ENCODE measurements around the gene PCDHB3.
"Not testable (repeated sequence)": the region's sequence is repeated elsewhere in the genome, so short reads cannot be mapped to it uniquely, and the experiment has no call there.

The PCDHB3 gene

GRCh38 chr5:141101059-141101458 lies 786 bp downstream of the PCDHB3 start:
- no peak for DNase-seq
- no CpG with 5 or more reads among the region's 20 CpGs for WGBS (ENCODE audit: extremely low coverage, insufficient coverage, low lambda C conversion rate)
- H2BK120ac ChIP-seq (ENCODE audit: low read depth, low read length), result no peak overlapping the region
- no peak overlapping the region for H3K18ac ChIP-seq (ENCODE audit: low read length)
- no peaks in the 10 kb centered on the region for H3K27me3 ChIP-seq (ENCODE audit: insufficient read depth, low read length, poor library complexity)
- H4K8ac ChIP-seq (ENCODE audit: low read depth, low read length), result no peak overlapping the region
- no peak overlapping the region for H3K27ac ChIP-seq (ENCODE audit: low read depth, low read length)
- H3K79me2 ChIP-seq (ENCODE audit: control insufficient read depth, insufficient read depth, low read length), result no peaks in the 10 kb centered on the region
- no peak overlapping the region for H2BK5ac ChIP-seq (ENCODE audit: low read length)
- no peak overlapping the region for H3K4me3 ChIP-seq (ENCODE audit: low read length)
- H3K79me1 ChIP-seq (ENCODE audit: low read length), result no peaks in the 10 kb centered on the region
- no peak overlapping the region for H3K9ac ChIP-seq (ENCODE audit: low read length)
- no peaks in the 10 kb centered on the region for H3K4me1 ChIP-seq (ENCODE audit: control insufficient read depth, low read depth, low read length)
- no peak overlapping the region for H2AK5ac ChIP-seq (ENCODE audit: low read length)
- H3K4me2 ChIP-seq (ENCODE audit: low read length), result no peak overlapping the region
- no peak overlapping the region for H2BK15ac ChIP-seq (replicated peaks; ENCODE audit: low read depth)
- no peaks in the 10 kb centered on the region for H3K36me3 ChIP-seq (ENCODE audit: control insufficient read depth, insufficient read depth, low read length)
- H4K5ac ChIP-seq (ENCODE audit: low read length), result no peak overlapping the region
- H3K23ac ChIP-seq (ENCODE audit: low read length), result no peak overlapping the region
- no peak overlapping the region for H3K4ac ChIP-seq (ENCODE audit: low read depth, low read length)
- no peak overlapping the region for H3K56ac ChIP-seq (ENCODE audit: low read length)

- not testable (repeated sequence) for H3K27me3 ChIP-seq (ENCODE audit: insufficient read depth, low read length, poor library complexity); H3K4me1 ChIP-seq (ENCODE audit: control insufficient read depth, low read depth, low read length); H3K4me2 ChIP-seq (ENCODE audit: low read length); H2BK5ac ChIP-seq (ENCODE audit: low read length); H3K4ac ChIP-seq (ENCODE audit: low read depth, low read length); H3K56ac ChIP-seq (ENCODE audit: low read length); H3K36me3 ChIP-seq (ENCODE audit: control insufficient read depth, insufficient read depth, low read length); H4K5ac ChIP-seq (ENCODE audit: low read length); H3K23ac ChIP-seq (ENCODE audit: low read length); H3K27ac ChIP-seq (ENCODE audit: low read depth, low read length); H3K79me1 ChIP-seq (ENCODE audit: low read length); DNase-seq; H2BK15ac ChIP-seq (replicated peaks; ENCODE audit: low read depth); H3K9ac ChIP-seq (ENCODE audit: low read length); H2BK120ac ChIP-seq (ENCODE audit: low read depth, low read length); H3K79me2 ChIP-seq (ENCODE audit: control insufficient read depth, insufficient read depth, low read length); H3K4me3 ChIP-seq (ENCODE audit: low read length); H2AK5ac ChIP-seq (ENCODE audit: low read length); H3K18ac ChIP-seq (ENCODE audit: low read length); H4K8ac ChIP-seq (ENCODE audit: low read depth, low read length)
- WGBS (ENCODE audit: extremely low coverage, insufficient coverage, low lambda C conversion rate), result no CpG with 5 or more reads among the region's 39 CpGs
Measured at GRCh38 chr5:141102070-141102469, 1.8 kb downstream of the PCDHB3 start.

DNA sequence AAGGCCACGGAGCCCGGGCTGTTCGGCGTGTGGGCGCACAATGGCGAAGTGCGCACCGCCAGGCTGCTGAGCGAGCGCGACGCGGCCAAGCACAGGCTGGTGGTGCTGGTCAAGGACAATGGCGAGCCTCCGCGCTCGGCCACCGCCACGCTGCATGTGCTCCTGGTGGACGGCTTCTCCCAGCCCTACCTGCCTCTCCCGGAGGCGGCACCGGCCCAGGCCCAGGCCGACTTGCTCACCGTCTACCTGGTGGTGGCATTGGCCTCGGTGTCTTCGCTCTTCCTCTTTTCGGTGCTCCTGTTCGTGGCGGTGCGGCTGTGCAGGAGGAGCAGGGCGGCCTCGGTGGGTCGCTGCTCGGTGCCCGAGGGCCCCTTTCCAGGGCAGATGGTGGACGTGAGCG lies 2.2 kb downstream of the PCDHB3 start:
- H3K18ac ChIP-seq (ENCODE audit: low read length); H3K4me3 ChIP-seq (ENCODE audit: low read length); H2BK120ac ChIP-seq (ENCODE audit: low read depth, low read length); H2AK5ac ChIP-seq (ENCODE audit: low read length); H3K27me3 ChIP-seq (ENCODE audit: insufficient read depth, low read length, poor library complexity); H3K9ac ChIP-seq (ENCODE audit: low read length); H3K4ac ChIP-seq (ENCODE audit: low read depth, low read length); H3K23ac ChIP-seq (ENCODE audit: low read length); H4K8ac ChIP-seq (ENCODE audit: low read depth, low read length); H3K79me2 ChIP-seq (ENCODE audit: control insufficient read depth, insufficient read depth, low read length); H3K4me2 ChIP-seq (ENCODE audit: low read length); DNase-seq; H3K79me1 ChIP-seq (ENCODE audit: low read length); H4K5ac ChIP-seq (ENCODE audit: low read length); H3K4me1 ChIP-seq (ENCODE audit: control insufficient read depth, low read depth, low read length); H3K27ac ChIP-seq (ENCODE audit: low read depth, low read length); H2BK5ac ChIP-seq (ENCODE audit: low read length); H3K56ac ChIP-seq (ENCODE audit: low read length); H2BK15ac ChIP-seq (replicated peaks; ENCODE audit: low read depth); H3K36me3 ChIP-seq (ENCODE audit: control insufficient read depth, insufficient read depth, low read length): not testable (repeated sequence)
- WGBS (ENCODE audit: extremely low coverage, insufficient coverage, low lambda C conversion rate), result no CpG with 5 or more reads among the region's 38 CpGs

DNA sequence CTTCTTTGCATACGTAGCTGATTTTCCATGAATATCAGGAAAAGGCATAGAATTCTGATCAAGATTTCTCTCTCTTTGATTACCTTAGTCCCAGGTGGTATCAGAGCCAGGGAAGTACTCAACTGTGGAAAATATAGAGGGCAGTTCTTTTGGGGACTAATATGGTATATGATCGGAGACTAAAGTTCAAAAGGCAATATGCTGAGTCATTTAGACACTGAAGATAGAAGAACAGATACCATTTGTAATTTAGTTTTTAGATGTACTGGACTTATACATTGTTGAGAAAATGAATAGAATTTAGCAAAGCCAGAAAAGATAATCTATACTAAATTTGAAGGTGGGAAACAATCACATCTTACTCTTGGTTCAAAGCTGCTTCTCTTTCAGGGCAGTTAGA lies 5.1 kb downstream of the PCDHB3 start:
- H2AK5ac ChIP-seq (ENCODE audit: low read length), result no peak overlapping the region
- no peaks in the 10 kb centered on the region for H3K79me1 ChIP-seq (ENCODE audit: low read length)
- no peak overlapping the region for H2BK15ac ChIP-seq (replicated peaks; ENCODE audit: low read depth)
- no peak overlapping the region for H4K5ac ChIP-seq (ENCODE audit: low read length)
- H3K56ac ChIP-seq (ENCODE audit: low read length), result no peak overlapping the region
- H3K4me3 ChIP-seq (ENCODE audit: low read length), result no peak overlapping the region
- no peaks in the 10 kb centered on the region for H3K79me2 ChIP-seq (ENCODE audit: control insufficient read depth, insufficient read depth, low read length)
- H3K36me3 ChIP-seq (ENCODE audit: control insufficient read depth, insufficient read depth, low read length), result no peaks in the 10 kb centered on the region
- H3K23ac ChIP-seq (ENCODE audit: low read length), result no peak overlapping the region
- H2BK120ac ChIP-seq (ENCODE audit: low read depth, low read length), result no peak overlapping the region
- no peaks in the 10 kb centered on the region for H3K4me1 ChIP-seq (ENCODE audit: control insufficient read depth, low read depth, low read length)
- no peak overlapping the region for H3K27ac ChIP-seq (ENCODE audit: low read depth, low read length)
- H4K8ac ChIP-seq (ENCODE audit: low read depth, low read length), result no peak overlapping the region
- H3K18ac ChIP-seq (ENCODE audit: low read length), result no peak overlapping the region
- no peak for DNase-seq
- no peak overlapping the region for H3K4me2 ChIP-seq (ENCODE audit: low read length)
- no peaks in the 10 kb centered on the region for H3K27me3 ChIP-seq (ENCODE audit: insufficient read depth, low read length, poor library complexity)
- H3K9ac ChIP-seq (ENCODE audit: low read length), result no peak overlapping the region
- H2BK5ac ChIP-seq (ENCODE audit: low read length), result no peak overlapping the region
- WGBS (ENCODE audit: extremely low coverage, insufficient coverage, low lambda C conversion rate), result no CpG with 5 or more reads among the region's 2 CpGs
- H3K4ac ChIP-seq (ENCODE audit: low read depth, low read length), result no peak overlapping the region

DNA sequence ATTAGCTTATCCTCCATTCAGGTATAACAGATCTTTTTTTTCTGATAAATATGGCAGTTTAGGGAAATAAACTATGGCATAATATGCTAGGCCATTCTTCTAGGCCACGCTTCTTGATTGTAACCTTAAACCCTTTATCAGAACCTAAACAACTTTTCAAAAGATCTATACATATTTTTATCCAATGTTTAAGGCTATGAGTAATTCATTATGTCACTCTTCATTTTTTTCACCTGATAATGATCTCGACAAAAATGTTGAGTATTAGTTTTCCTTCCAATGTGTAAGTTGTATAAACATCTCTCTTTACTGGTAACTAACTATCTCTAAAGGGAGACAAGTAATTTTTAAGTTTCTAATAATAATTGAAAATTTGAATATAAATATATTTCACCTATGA lies 19.0 kb downstream of the PCDHB3 start:
- no peak for DNase-seq

DNA sequence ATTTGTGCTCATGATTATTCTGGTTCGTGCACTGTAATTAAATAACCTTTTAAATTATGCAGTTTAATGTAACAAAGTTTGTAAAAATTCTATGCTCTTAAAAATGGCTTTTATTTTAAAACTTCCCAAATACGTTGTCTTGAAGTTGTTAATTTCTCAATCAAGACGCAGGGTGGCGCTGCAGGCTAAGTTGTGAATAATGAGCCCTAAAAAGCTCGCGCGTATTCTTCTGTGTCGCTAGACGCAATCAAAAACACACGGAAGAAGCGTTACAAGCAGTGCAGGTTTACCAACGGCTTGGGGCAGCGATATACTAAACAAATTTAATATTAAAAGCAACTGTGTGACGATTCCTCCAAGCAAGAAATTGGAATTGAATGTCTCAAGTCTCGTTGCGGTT lies 21.3 kb downstream of the PCDHB3 start, which contains the start of gene PCDHB4:
Gene PCDHB4, plus strand, starts transcription at position 256 of the 400 bp plus-strand sequence. CDS start 181 bp downstream, outside the sequence.
- Histone ChIP-seq H3K4ac (ENCODE audit: low read depth, low read length) (no peak within 1 kb of the TSS), H3K4me2 (ENCODE audit: low read length) (no peak within 1 kb of the TSS), H3K4me1 (ENCODE audit: control insufficient read depth, low read depth, low read length) (no peaks in the 10 kb centered on the region), H3K79me2 (ENCODE audit: control insufficient read depth, insufficient read depth, low read length) (no peaks in the 10 kb centered on the region), H3K27me3 (ENCODE audit: insufficient read depth, low read length, poor library complexity) (no peaks in the 10 kb centered on the region), H3K56ac (ENCODE audit: low read length) (no peak within 1 kb of the TSS), H2BK5ac (ENCODE audit: low read length) (no peak within 1 kb of the TSS), H3K23ac (ENCODE audit: low read length) (no peak within 1 kb of the TSS), H4K5ac (ENCODE audit: low read length) (no peak within 1 kb of the TSS), H3K4me3 (ENCODE audit: low read length) (no peak within 1 kb of the TSS), H3K36me3 (ENCODE audit: control insufficient read depth, insufficient read depth, low read length) (no peaks in the 10 kb centered on the region), H2BK15ac (replicated peaks; ENCODE audit: low read depth) (no peak within 1 kb of the TSS), H4K8ac (ENCODE audit: low read depth, low read length) (no peak within 1 kb of the TSS), H3K18ac (ENCODE audit: low read length) (no peak within 1 kb of the TSS), H2BK120ac (ENCODE audit: low read depth, low read length) (no peak within 1 kb of the TSS), H3K79me1 (ENCODE audit: low read length) (no peaks in the 10 kb centered on the region), H2AK5ac (ENCODE audit: low read length) (no peak within 1 kb of the TSS), H3K9ac (ENCODE audit: low read length) (no peak within 1 kb of the TSS), H3K27ac (ENCODE audit: low read depth, low read length) (no peak within 1 kb of the TSS)
- WGBS (ENCODE audit: extremely low coverage, insufficient coverage, low lambda C conversion rate), result no CpG with 5 or more reads among the region's 16 CpGs
- peak; percentile 64 for DNase-seq

More for the DNA sequence above, 19.0 kb downstream of the PCDHB3 start:
- Histone ChIP-seq H2AK5ac (ENCODE audit: low read length) (no peak overlapping the region), H2BK5ac (ENCODE audit: low read length) (no peak overlapping the region), H3K4me1 (ENCODE audit: control insufficient read depth, low read depth, low read length) (no peaks in the 10 kb centered on the region), H3K4me3 (ENCODE audit: low read length) (no peak overlapping the region), H3K9ac (ENCODE audit: low read length) (no peak overlapping the region), H3K27ac (ENCODE audit: low read depth, low read length) (no peak overlapping the region), H4K8ac (ENCODE audit: low read depth, low read length) (no peak overlapping the region), H2BK120ac (ENCODE audit: low read depth, low read length) (no peak overlapping the region), H3K4ac (ENCODE audit: low read depth, low read length) (no peak overlapping the region), H3K4me2 (ENCODE audit: low read length) (no peak overlapping the region), H2BK15ac (replicated peaks; ENCODE audit: low read depth) (no peak overlapping the region), H3K79me2 (ENCODE audit: control insufficient read depth, insufficient read depth, low read length) (no peaks in the 10 kb centered on the region), H4K5ac (ENCODE audit: low read length) (no peak overlapping the region), H3K56ac (ENCODE audit: low read length) (no peak overlapping the region), H3K79me1 (ENCODE audit: low read length) (no peaks in the 10 kb centered on the region), H3K27me3 (ENCODE audit: insufficient read depth, low read length, poor library complexity) (no peaks in the 10 kb centered on the region), H3K23ac (ENCODE audit: low read length) (no peak overlapping the region), H3K36me3 (ENCODE audit: control insufficient read depth, insufficient read depth, low read length) (no peaks in the 10 kb centered on the region), H3K18ac (ENCODE audit: low read length) (no peak overlapping the region)
- no CpG with 5 or more reads among the region's 2 CpGs for WGBS (ENCODE audit: extremely low coverage, insufficient coverage, low lambda C conversion rate)
